OCI-LY3 (cell line): Measurements from ENCODE around the gene PHACTR3.

Source experiments
- H2AFZ ChIP-seq: fragments of 200-600, 300-600 bp; shearing (Covaris generic); 2 replicates; pipeline ENCODE4 v1.6.0; 2014; ENCODE audit warnings: antibody characterized with exemption, low read depth, low read length
- H3K27ac ChIP-seq: fragments of 200-600, 300-600 bp; sonication (generic); 2 replicates; pipeline ENCODE4 v1.5.1; 2014; ENCODE audit warnings: mild to moderate bottlenecking, low read length, moderate library complexity, mixed read lengths
- H3K27me3 ChIP-seq: fragments of 200-600, 300-600 bp; sonication (generic); 2 replicates; pipeline ENCODE4 v1.6.1; 2014; ENCODE audit warnings: low read depth, low read length, mixed read lengths
- H3K36me3 ChIP-seq: fragments of 200-600, 300-600 bp; sonication (generic); replicated peaks from 2 replicates; pipeline ENCODE3; 2014; ENCODE audit warnings: low read depth, low read length, mixed read lengths
- H3K4me1 ChIP-seq: fragments of 300-600, 200-600 bp; sonication (generic); 2 replicates; pipeline ENCODE4 v1.6.1; 2014; ENCODE audit warnings: low read length, mixed read lengths
- H3K4me2 ChIP-seq: fragments of 200-600, 300-600 bp; sonication (generic); 2 replicates; pipeline ENCODE4 v1.6.1; 2014; ENCODE audit warnings: low read length, mixed read lengths
- H3K4me3 ChIP-seq: fragments of 300-600, 200-600 bp; sonication (generic); 2 replicates; pipeline ENCODE4 v1.5.1; 2014; ENCODE audit warnings: antibody characterized with exemption, mild to moderate bottlenecking, low read length, moderate library complexity
- H3K79me2 ChIP-seq: fragments of 300-600, 200-600 bp; shearing (Covaris generic); 2 replicates; pipeline ENCODE4 v1.6.1; 2014; ENCODE audit warnings: mild to moderate bottlenecking, low read length, mixed read lengths
- H3K9ac ChIP-seq: fragments of 300-600, 200-600 bp; shearing (Covaris generic); 2 replicates; pipeline ENCODE4 v1.6.0; 2014; ENCODE audit warnings: mild to moderate bottlenecking, low read length, moderate library complexity
- H3K9me3 ChIP-seq: fragments of 200-600, 300-600 bp; shearing (Covaris generic); 2 replicates; pipeline ENCODE4 v1.6.1; 2014; ENCODE audit warnings: low read length, mixed read lengths; ENCODE audit not compliant: insufficient read depth
- H4K20me1 ChIP-seq: fragments of 200-600, 300-600 bp; sonication (generic); 2 replicates; pipeline ENCODE4 v1.6.1; 2016; ENCODE audit warnings: low read length, mixed read lengths; ENCODE audit not compliant: insufficient read depth
- CTCF ChIP-seq: fragments of 200-600, 300-600 bp; sonication (generic); IDR thresholded peaks from 2 replicates; pipeline ENCODE4 v1.5.1; 2014; ENCODE audit warnings: antibody characterized with exemption, low read length, low read depth
- EZH2phosphoT487 ChIP-seq: fragments of 200-600 bp; shearing (Covaris generic); IDR thresholded peaks from 2 replicates; pipeline ENCODE4 v1.6.1; 2018; ENCODE audit warnings: antibody characterized with exemption, mixed run types, low read depth

Gene PHACTR3

GRCh38 chr20:59802018-59802417 lies 197.7 kb downstream of the PHACTR3 start:
- Histone ChIP-seq H4K20me1 (no peaks in the 10 kb centered on the region), H3K27me3 (peaks cover 18% of the 10 kb centered on the region; the same call in 1 of the 2 replicates), H3K4me1 (no peaks in the 10 kb centered on the region), H3K9ac (no peak overlapping the region), H3K27ac (no peak overlapping the region), H3K4me2 (no peak overlapping the region), H3K9me3 (no peaks in the 10 kb centered on the region), H3K36me3 (no peaks in the 10 kb centered on the region), H2AFZ (no peak overlapping the region), H3K79me2 (no peaks in the 10 kb centered on the region), H3K4me3 (no peak overlapping the region)
- TF ChIP-seq EZH2phosphoT487 (no peak), CTCF (no peak)

GRCh38 chr20:59802471-59803221 lies 198.3 kb downstream of the PHACTR3 start:
- no peak overlapping the region for H3K27ac ChIP-seq
- TF ChIP-seq CTCF (no peak), EZH2phosphoT487 (no peak)
- no peaks in the 10 kb centered on the region for H3K9me3 ChIP-seq
- no peaks in the 10 kb centered on the region for H3K4me1 ChIP-seq
- no peak overlapping the region for H3K4me3 ChIP-seq
- no peaks in the 10 kb centered on the region for H3K79me2 ChIP-seq
- H3K27me3 ChIP-seq, result peaks cover 18% of the 10 kb centered on the region; the same call in 1 of the 2 replicates
- no peaks in the 10 kb centered on the region for H3K36me3 ChIP-seq
- no peak overlapping the region for H2AFZ ChIP-seq
- H3K4me2 ChIP-seq, result no peak overlapping the region
- H3K9ac ChIP-seq, result no peak overlapping the region
- no peaks in the 10 kb centered on the region for H4K20me1 ChIP-seq

GRCh38 chr20:59804347-59804746 lies 200.0 kb downstream of the PHACTR3 start:
- Histone ChIP-seq H3K9ac (no peak overlapping the region), H3K4me1 (no peaks in the 10 kb centered on the region), H3K36me3 (no peaks in the 10 kb centered on the region), H3K4me2 (no peak overlapping the region), H3K79me2 (no peaks in the 10 kb centered on the region), H2AFZ (no peak overlapping the region), H3K9me3 (no peaks in the 10 kb centered on the region), H4K20me1 (no peaks in the 10 kb centered on the region), H3K4me3 (no peak overlapping the region), H3K27ac (no peak overlapping the region), H3K27me3 (peaks cover 18% of the 10 kb centered on the region; the same call in 1 of the 2 replicates)
- no peak for TF ChIP-seq CTCF
- TF ChIP-seq EZH2phosphoT487, result no peak

- Histone ChIP-seq H4K20me1 (no peaks in the 10 kb centered on the region), H3K9me3 (no peaks in the 10 kb centered on the region), H3K9ac (no peak overlapping the region), H3K27me3 (peaks cover 21% of the 10 kb centered on the region; the same call in 1 of the 2 replicates), H3K79me2 (no peaks in the 10 kb centered on the region), H3K4me3 (no peak overlapping the region), H3K4me2 (no peak overlapping the region), H3K4me1 (no peaks in the 10 kb centered on the region), H2AFZ (no peak overlapping the region), H3K36me3 (no peaks in the 10 kb centered on the region), H3K27ac (no peak overlapping the region)
- TF ChIP-seq EZH2phosphoT487, result no peak
- no peak for TF ChIP-seq CTCF
These were observed 200.7 kb downstream of the PHACTR3 start for GRCh38 chr20:59804871-59805665.
